Epithelial cell of prostate (primary cell): ENCODE measurements around the gene SLC30A2.
"Not testable (repeated sequence)": the region's sequence is repeated elsewhere in the genome, so short reads cannot be mapped to it uniquely, and the experiment has no call there.

Experiments used
- DNase-seq: peaks from one replicate; pipeline ENCODE4 v3.0.0-alpha.2; 2011; ENCODE audit warnings: low read depth, low spot score
- H3K27ac ChIP-seq: fragments of 450-650 bp; 2 replicates; pipeline ENCODE4 v1.5.1; 2017; ENCODE audit warnings: mild to moderate bottlenecking

SLC30A2 gene

GRCh38 chr1:26045722-26046245 is at the start of gene SLC30A2:
SLC30A2 (minus strand) TSS chr1:26046118; CDS start chr1:26045896, 222 bp downstream.
- H3K27ac ChIP-seq = no peak within 1 kb of the TSS
- no peak for DNase-seq

GRCh38 chr1:26094677-26095383 is 48.9 kb upstream of the SLC30A2 start:
- H3K27ac ChIP-seq = no peak overlapping the region
- DNase-seq = no peak

GRCh38 chr1:26094076-26094669 is 48.3 kb upstream of the SLC30A2 start:
- no peak overlapping the region for H3K27ac ChIP-seq
- DNase-seq = no peak

- H3K27ac ChIP-seq = peak overlapping the region; percentile 39
- not testable (repeated sequence) for DNase-seq
Observed at GRCh38 chr1:26093569-26093968, 47.7 kb upstream of the SLC30A2 start.

GRCh38 chr1:26092422-26092821 is 46.5 kb upstream of the SLC30A2 start:
- no peak for DNase-seq
- no peak overlapping the region for H3K27ac ChIP-seq

- H3K27ac ChIP-seq = no peak overlapping the region
- no peak for DNase-seq
Observed at GRCh38 chr1:26090893-26091292, 45.0 kb upstream of the SLC30A2 start.

GRCh38 chr1:26089125-26089524 is 43.2 kb upstream of the SLC30A2 start:
- DNase-seq = no peak
- H3K27ac ChIP-seq = no peak overlapping the region

- no peak overlapping the region for H3K27ac ChIP-seq
- DNase-seq = no peak
Observed at GRCh38 chr1:26084844-26085243, 38.9 kb upstream of the SLC30A2 start.

- DNase-seq = no peak
- H3K27ac ChIP-seq = no peak overlapping the region
Observed at GRCh38 chr1:26084091-26084561, 38.2 kb upstream of the SLC30A2 start.

GRCh38 chr1:26083208-26083607 is 37.3 kb upstream of the SLC30A2 start:
- H3K27ac ChIP-seq = no peak overlapping the region
- no peak for DNase-seq

GRCh38 chr1:26082020-26082350 is 36.1 kb upstream of the SLC30A2 start:
- no peak for DNase-seq
- H3K27ac ChIP-seq = no peak overlapping the region

- no peak for DNase-seq
- H3K27ac ChIP-seq = no peak overlapping the region
Observed at GRCh38 chr1:26081267-26082019, 35.5 kb upstream of the SLC30A2 start.

- no peak overlapping the region for H3K27ac ChIP-seq
- DNase-seq = no peak
Observed at GRCh38 chr1:26079960-26080814, 34.3 kb upstream of the SLC30A2 start.

GRCh38 chr1:26079178-26079563 is 33.3 kb upstream of the SLC30A2 start:
- DNase-seq = no peak
- no peak overlapping the region for H3K27ac ChIP-seq

- H3K27ac ChIP-seq = no peak overlapping the region
- no peak for DNase-seq
Observed at GRCh38 chr1:26078286-26079177, 32.6 kb upstream of the SLC30A2 start.

- no peak overlapping the region for H3K27ac ChIP-seq
- no peak for DNase-seq
Observed at GRCh38 chr1:26077524-26077923, 31.6 kb upstream of the SLC30A2 start.

GRCh38 chr1:26075421-26076144 is 29.7 kb upstream of the SLC30A2 start:
- no peak overlapping the region for H3K27ac ChIP-seq
- no peak for DNase-seq

- H3K27ac ChIP-seq = no peak overlapping the region
- DNase-seq = no peak
Observed at GRCh38 chr1:26072305-26072704, 26.4 kb upstream of the SLC30A2 start.

GRCh38 chr1:26070963-26071342 is 25.0 kb upstream of the SLC30A2 start:
- H3K27ac ChIP-seq = no peak overlapping the region
- no peak for DNase-seq
